ENCODE data around the gene BMAL1.

The BMAL1 gene

DNA sequence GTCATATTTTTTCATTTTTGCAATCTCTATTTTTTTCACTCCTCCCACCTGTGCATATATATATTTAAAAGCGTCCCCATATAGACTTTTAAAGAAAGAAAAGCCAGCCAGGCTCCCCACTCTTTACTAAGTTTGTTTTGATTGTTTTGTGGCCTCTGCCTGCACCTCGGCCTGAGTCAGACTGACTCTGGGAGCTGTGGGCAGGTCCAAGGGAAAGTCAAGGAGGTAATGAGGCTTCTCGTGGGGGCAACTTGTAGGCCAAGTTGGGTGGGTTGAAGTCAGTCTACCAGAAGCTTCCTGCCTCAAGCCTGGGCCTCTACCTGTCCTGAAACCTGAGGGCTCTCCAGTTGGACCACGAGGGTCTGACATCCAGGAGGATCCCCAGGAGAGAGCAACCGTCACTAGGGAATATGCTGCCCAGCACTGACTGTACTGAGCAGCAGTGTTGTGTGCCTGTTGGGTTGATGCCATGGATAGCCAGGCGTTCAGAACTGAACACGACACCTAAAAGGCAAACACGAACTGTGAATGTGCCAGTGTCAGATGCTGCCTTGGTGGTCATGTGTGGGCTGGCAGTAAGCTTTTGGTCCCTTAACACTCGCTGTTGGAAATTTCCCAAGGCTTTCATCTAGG, 58.8 kb downstream of the BMAL1 start:
- Histone ChIP-seq H3K4me1 (ENCODE audit: control insufficient read depth, low read depth, low read length) (no peaks in the 10 kb centered on the region), H3K4me3 (ENCODE audit: low read length) (no peak overlapping the region), H3K18ac (ENCODE audit: low read length) (no peak overlapping the region), H3K79me1 (ENCODE audit: low read length) (no peaks in the 10 kb centered on the region), H3K36me3 (ENCODE audit: control insufficient read depth, insufficient read depth, low read length) (no peaks in the 10 kb centered on the region), H3K27me3 (ENCODE audit: insufficient read depth, low read length, poor library complexity) (no peaks in the 10 kb centered on the region), H2AK5ac (ENCODE audit: low read length) (no peak overlapping the region), H3K23ac (ENCODE audit: low read length) (no peak overlapping the region), H3K79me2 (ENCODE audit: control insufficient read depth, insufficient read depth, low read length) (no peaks in the 10 kb centered on the region), H3K27ac (ENCODE audit: low read depth, low read length) (no peak overlapping the region), H2BK120ac (ENCODE audit: low read depth, low read length) (no peak overlapping the region), H3K4ac (ENCODE audit: low read depth, low read length) (no peak overlapping the region), H2BK5ac (ENCODE audit: low read length) (no peak overlapping the region), H4K5ac (ENCODE audit: low read length) (no peak overlapping the region), H3K56ac (ENCODE audit: low read length) (no peak overlapping the region), H3K4me2 (ENCODE audit: low read length) (no peak overlapping the region), H4K8ac (ENCODE audit: low read depth, low read length) (no peak overlapping the region), H2BK15ac (replicated peaks; ENCODE audit: low read depth) (no peak overlapping the region), H3K9ac (ENCODE audit: low read length) (no peak overlapping the region)
- no peak for DNase-seq
- WGBS (ENCODE audit: extremely low coverage, insufficient coverage, low lambda C conversion rate), result no CpG with 5 or more reads among the region's 9 CpGs

- Histone ChIP-seq H3K79me1 (ENCODE audit: low read length) (no peaks in the 10 kb centered on the region), H4K8ac (ENCODE audit: low read depth, low read length) (no peak overlapping the region), H2BK120ac (ENCODE audit: low read depth, low read length) (no peak overlapping the region), H2BK15ac (replicated peaks; ENCODE audit: low read depth) (no peak overlapping the region), H3K4me1 (ENCODE audit: control insufficient read depth, low read depth, low read length) (no peaks in the 10 kb centered on the region), H3K18ac (ENCODE audit: low read length) (no peak overlapping the region), H4K5ac (ENCODE audit: low read length) (no peak overlapping the region), H3K79me2 (ENCODE audit: control insufficient read depth, insufficient read depth, low read length) (no peaks in the 10 kb centered on the region), H3K23ac (ENCODE audit: low read length) (no peak overlapping the region), H3K27me3 (ENCODE audit: insufficient read depth, low read length, poor library complexity) (no peaks in the 10 kb centered on the region), H3K27ac (ENCODE audit: low read depth, low read length) (no peak overlapping the region), H3K4ac (ENCODE audit: low read depth, low read length) (no peak overlapping the region), H3K4me2 (ENCODE audit: low read length) (no peak overlapping the region), H3K56ac (ENCODE audit: low read length) (no peak overlapping the region), H3K4me3 (ENCODE audit: low read length) (no peak overlapping the region), H3K9ac (ENCODE audit: low read length) (no peak overlapping the region), H2BK5ac (ENCODE audit: low read length) (no peak overlapping the region), H3K36me3 (ENCODE audit: control insufficient read depth, insufficient read depth, low read length) (no peaks in the 10 kb centered on the region), H2AK5ac (ENCODE audit: low read length) (no peak overlapping the region)
- no CpG with 5 or more reads among the region's 5 CpGs for WGBS (ENCODE audit: extremely low coverage, insufficient coverage, low lambda C conversion rate)
- DNase-seq, result no peak
These were observed 60.4 kb downstream of the BMAL1 start for GRCh38 chr11:13338019-13338426.

- Histone ChIP-seq H3K27ac (ENCODE audit: low read depth, low read length) (no peak overlapping the region), H4K8ac (ENCODE audit: low read depth, low read length) (no peak overlapping the region), H3K4ac (ENCODE audit: low read depth, low read length) (no peak overlapping the region), H2BK15ac (replicated peaks; ENCODE audit: low read depth) (no peak overlapping the region), H3K4me1 (ENCODE audit: control insufficient read depth, low read depth, low read length) (no peaks in the 10 kb centered on the region), H3K9ac (ENCODE audit: low read length) (no peak overlapping the region), H2BK5ac (ENCODE audit: low read length) (no peak overlapping the region), H3K79me1 (ENCODE audit: low read length) (no peaks in the 10 kb centered on the region), H3K79me2 (ENCODE audit: control insufficient read depth, insufficient read depth, low read length) (no peaks in the 10 kb centered on the region), H3K27me3 (ENCODE audit: insufficient read depth, low read length, poor library complexity) (no peaks in the 10 kb centered on the region), H2BK120ac (ENCODE audit: low read depth, low read length) (no peak overlapping the region), H3K18ac (ENCODE audit: low read length) (no peak overlapping the region), H2AK5ac (ENCODE audit: low read length) (no peak overlapping the region), H3K4me2 (ENCODE audit: low read length) (no peak overlapping the region), H3K36me3 (ENCODE audit: control insufficient read depth, insufficient read depth, low read length) (no peaks in the 10 kb centered on the region), H3K4me3 (ENCODE audit: low read length) (no peak overlapping the region), H3K56ac (ENCODE audit: low read length) (no peak overlapping the region), H3K23ac (ENCODE audit: low read length) (peak overlapping the region; percentile 51), H4K5ac (ENCODE audit: low read length) (no peak overlapping the region)
- no peak for DNase-seq
- no CpG with 5 or more reads among the region's 9 CpGs for WGBS (ENCODE audit: extremely low coverage, insufficient coverage, low lambda C conversion rate)
These were observed 61.0 kb downstream of the BMAL1 start for GRCh38 chr11:13338427-13339069.

DNA sequence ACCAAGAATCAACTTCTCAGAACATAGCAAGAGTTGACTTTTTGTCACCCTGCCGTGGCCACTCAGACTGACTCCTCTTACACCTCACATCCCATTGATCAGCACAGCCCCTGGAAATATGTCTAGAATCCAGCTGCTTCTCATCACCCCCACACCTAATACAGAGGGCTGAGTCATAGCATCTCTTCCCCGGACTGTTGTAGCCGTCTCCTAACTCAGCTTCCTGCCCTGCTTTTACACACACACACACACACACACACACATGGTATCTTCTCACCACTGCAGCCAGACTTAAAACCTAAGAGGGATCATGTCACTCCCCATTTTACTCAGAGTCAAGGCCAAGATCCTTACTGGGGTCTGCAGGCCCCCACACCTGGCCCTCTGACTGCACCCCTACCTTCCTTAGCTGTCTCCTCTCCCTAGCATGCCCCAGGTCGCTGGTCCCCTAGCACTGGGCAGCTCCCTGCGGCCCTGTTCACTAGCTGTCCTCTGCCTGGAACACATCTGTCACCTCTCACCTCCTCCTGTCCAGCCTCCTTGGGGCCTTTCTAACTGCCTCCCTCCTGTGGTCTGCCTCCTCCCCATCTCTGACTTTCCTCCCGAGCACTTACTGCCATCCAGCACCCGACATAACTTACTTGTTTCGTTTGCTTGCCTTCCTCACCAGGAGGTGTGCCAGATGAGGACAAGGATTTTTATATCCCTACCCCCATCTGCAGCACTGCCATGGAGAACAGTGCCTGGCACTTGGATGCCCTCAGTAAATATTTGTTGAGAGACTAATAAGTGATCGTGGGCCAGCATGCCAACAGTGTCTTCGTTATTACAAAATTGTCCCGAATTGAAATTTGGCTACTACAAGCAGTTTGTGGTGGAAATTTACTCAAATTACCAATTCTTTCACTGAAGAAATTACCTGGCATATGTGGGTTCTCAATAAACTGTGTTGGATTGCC, 61.9 kb downstream of the BMAL1 start:
- no peaks in the 10 kb centered on the region for H3K79me2 ChIP-seq (ENCODE audit: control insufficient read depth, insufficient read depth, low read length)
- no peak overlapping the region for H3K18ac ChIP-seq (ENCODE audit: low read length)
- no peak overlapping the region for H3K27ac ChIP-seq (ENCODE audit: low read depth, low read length)
- H2BK5ac ChIP-seq (ENCODE audit: low read length), result no peak overlapping the region
- H3K9ac ChIP-seq (ENCODE audit: low read length), result no peak overlapping the region
- H3K27me3 ChIP-seq (ENCODE audit: insufficient read depth, low read length, poor library complexity), result no peaks in the 10 kb centered on the region
- no peak overlapping the region for H4K8ac ChIP-seq (ENCODE audit: low read depth, low read length)
- no peak overlapping the region for H4K5ac ChIP-seq (ENCODE audit: low read length)
- no peaks in the 10 kb centered on the region for H3K36me3 ChIP-seq (ENCODE audit: control insufficient read depth, insufficient read depth, low read length)
- WGBS (ENCODE audit: extremely low coverage, insufficient coverage, low lambda C conversion rate), result no CpG with 5 or more reads among the region's 11 CpGs
- H2BK120ac ChIP-seq (ENCODE audit: low read depth, low read length), result no peak overlapping the region
- H3K56ac ChIP-seq (ENCODE audit: low read length), result no peak overlapping the region
- no peaks in the 10 kb centered on the region for H3K4me1 ChIP-seq (ENCODE audit: control insufficient read depth, low read depth, low read length)
- no peak overlapping the region for H2AK5ac ChIP-seq (ENCODE audit: low read length)
- no peak overlapping the region for H3K4me2 ChIP-seq (ENCODE audit: low read length)
- H3K79me1 ChIP-seq (ENCODE audit: low read length), result no peaks in the 10 kb centered on the region
- no peak overlapping the region for H3K4ac ChIP-seq (ENCODE audit: low read depth, low read length)
- no peak overlapping the region for H3K4me3 ChIP-seq (ENCODE audit: low read length)
- DNase-seq, result no peak
- no peak overlapping the region for H3K23ac ChIP-seq (ENCODE audit: low read length)
- no peak overlapping the region for H2BK15ac ChIP-seq (replicated peaks; ENCODE audit: low read depth)

DNA sequence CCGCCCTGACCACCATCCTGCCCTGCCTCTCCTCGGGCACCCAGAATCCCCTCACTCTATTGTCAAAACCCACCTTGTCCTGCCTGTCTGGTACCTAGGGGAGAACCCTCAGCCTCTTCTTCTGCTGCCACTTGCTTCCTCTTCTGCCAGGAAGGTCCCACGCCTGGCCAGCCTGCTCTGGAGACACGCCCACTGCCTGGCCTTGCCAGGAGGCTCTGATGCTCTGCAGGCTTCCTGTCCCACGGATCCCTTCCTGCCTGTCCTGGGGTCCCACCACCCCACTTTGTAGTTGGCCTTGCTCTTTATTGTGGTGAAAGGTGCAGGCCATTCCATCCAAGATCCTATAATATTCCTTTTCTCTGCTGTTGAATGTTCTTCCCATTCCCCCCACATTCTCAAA, 63.4 kb downstream of the BMAL1 start:
- no peaks in the 10 kb centered on the region for H3K4me1 ChIP-seq (ENCODE audit: control insufficient read depth, low read depth, low read length)
- no peak overlapping the region for H3K9ac ChIP-seq (ENCODE audit: low read length)
- H2BK5ac ChIP-seq (ENCODE audit: low read length), result no peak overlapping the region
- no peak overlapping the region for H2BK120ac ChIP-seq (ENCODE audit: low read depth, low read length)
- no peak overlapping the region for H2BK15ac ChIP-seq (replicated peaks; ENCODE audit: low read depth)
- no peaks in the 10 kb centered on the region for H3K79me2 ChIP-seq (ENCODE audit: control insufficient read depth, insufficient read depth, low read length)
- H4K8ac ChIP-seq (ENCODE audit: low read depth, low read length), result no peak overlapping the region
- no peak overlapping the region for H3K23ac ChIP-seq (ENCODE audit: low read length)
- H3K4me2 ChIP-seq (ENCODE audit: low read length), result no peak overlapping the region
- H3K79me1 ChIP-seq (ENCODE audit: low read length), result no peaks in the 10 kb centered on the region
- H2AK5ac ChIP-seq (ENCODE audit: low read length), result no peak overlapping the region
- no peaks in the 10 kb centered on the region for H3K36me3 ChIP-seq (ENCODE audit: control insufficient read depth, insufficient read depth, low read length)
- H3K27ac ChIP-seq (ENCODE audit: low read depth, low read length), result no peak overlapping the region
- H3K27me3 ChIP-seq (ENCODE audit: insufficient read depth, low read length, poor library complexity), result no peaks in the 10 kb centered on the region
- H3K18ac ChIP-seq (ENCODE audit: low read length), result no peak overlapping the region
- no peak overlapping the region for H3K56ac ChIP-seq (ENCODE audit: low read length)
- DNase-seq, result no peak
- no peak overlapping the region for H3K4me3 ChIP-seq (ENCODE audit: low read length)
- H4K5ac ChIP-seq (ENCODE audit: low read length), result no peak overlapping the region
- no CpG with 5 or more reads among the region's 5 CpGs for WGBS (ENCODE audit: extremely low coverage, insufficient coverage, low lambda C conversion rate)
- H3K4ac ChIP-seq (ENCODE audit: low read depth, low read length), result no peak overlapping the region

Measured in mesendoderm (in vitro differentiated cells).